ENCODE data around the gene ENTPD7.
"Not testable (repeated sequence)": the region's sequence is repeated elsewhere in the genome, so short reads cannot be mapped to it uniquely, and the experiment has no call there.

The ENTPD7 gene

DNA sequence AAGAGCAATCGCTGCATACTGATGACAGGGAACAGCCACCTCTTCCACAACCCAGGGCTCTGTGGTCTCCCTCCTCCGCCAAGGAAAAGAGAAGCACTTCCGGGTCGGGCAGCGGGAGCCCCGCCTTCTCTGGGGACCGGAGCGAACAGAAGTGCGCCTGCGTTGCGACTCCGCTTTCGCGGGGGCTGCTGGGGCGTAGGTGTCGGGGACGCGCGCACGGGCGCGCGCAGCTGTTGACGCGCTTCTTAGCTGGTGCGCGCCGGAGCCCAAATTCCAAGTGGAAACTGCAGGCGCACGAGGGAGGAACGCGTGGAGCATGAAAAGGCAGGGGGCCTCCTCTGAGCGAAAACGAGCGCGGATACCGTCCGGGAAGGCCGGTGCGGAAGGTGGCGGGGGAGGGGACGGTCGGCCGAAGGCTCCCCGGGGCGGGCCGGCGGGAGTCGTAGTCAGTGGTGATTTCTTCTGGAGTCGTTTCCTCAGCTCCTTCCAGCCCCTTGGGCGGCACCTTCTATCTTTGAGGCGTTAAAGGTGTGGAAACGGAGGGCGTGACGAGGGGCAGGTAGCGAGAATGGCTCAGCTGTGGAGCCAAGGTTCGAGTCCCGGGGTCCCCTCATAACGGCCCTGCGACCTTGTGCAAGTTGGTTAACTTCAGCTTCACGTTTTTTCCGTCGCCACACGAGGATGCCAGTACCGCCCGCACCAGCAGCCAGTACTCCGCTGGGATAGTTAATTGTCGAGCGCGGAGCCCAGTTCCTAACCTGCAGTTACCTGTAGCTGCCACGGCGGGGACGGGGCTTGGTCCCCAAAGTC, 72.9 kb downstream of the ENTPD7 start, which contains the start of the genes COX15 and CUTC:
COX15 (minus strand) TSS at position 95 of the 810 bp plus-strand sequence; CDS start at position 17, 78 bp downstream.
CUTC (plus strand) TSS at position 202 of the 810 bp plus-strand sequence; CDS start at position 317, 115 bp downstream.
- H3K4me3 ChIP-seq (ENCODE audit: low read depth, low read length): peak within 1 kb of the TSS; percentile 97
- 0 out of 2 replicates have a peak, but pooled peaks have one; percentile 10 for TF ChIP-seq CTCF (IDR thresholded peaks at IDR 0.05; ENCODE audit: low read depth, low read length)

- no peak for TF ChIP-seq CTCF (IDR thresholded peaks at IDR 0.05; ENCODE audit: low read depth, low read length)
- H3K4me3 ChIP-seq (ENCODE audit: low read depth, low read length): peak overlapping the region; percentile 20
These were observed 74.1 kb downstream of the ENTPD7 start for GRCh38 chr10:99733366-99733765.

DNA sequence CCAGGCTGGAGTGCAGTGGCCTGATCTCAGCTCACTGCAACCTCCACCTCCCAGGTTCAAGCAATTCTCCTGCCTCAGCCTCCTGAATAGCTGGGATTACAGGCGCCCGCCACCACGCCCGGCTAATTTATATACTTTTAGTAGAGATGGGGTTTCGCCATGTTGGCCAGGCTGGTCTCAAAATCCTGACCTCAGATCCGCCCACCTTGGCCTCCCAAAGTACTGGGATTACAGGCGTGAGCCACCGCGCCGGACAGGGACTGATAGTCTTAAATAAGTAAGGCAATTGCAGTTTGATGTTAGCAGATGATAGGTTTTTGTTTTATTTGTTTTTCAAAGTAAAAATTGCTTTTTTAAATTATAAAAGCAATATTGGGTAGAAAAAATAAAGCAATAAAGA, 74.8 kb downstream of the ENTPD7 start:
- H3K4me3 ChIP-seq (ENCODE audit: low read depth, low read length): not testable (repeated sequence)

GRCh38 chr10:99740260-99740659, 81.0 kb downstream of the ENTPD7 start:
- no peak for TF ChIP-seq CTCF (IDR thresholded peaks at IDR 0.05; ENCODE audit: low read depth, low read length)
- H3K4me3 ChIP-seq (ENCODE audit: low read depth, low read length): no peak overlapping the region

DNA sequence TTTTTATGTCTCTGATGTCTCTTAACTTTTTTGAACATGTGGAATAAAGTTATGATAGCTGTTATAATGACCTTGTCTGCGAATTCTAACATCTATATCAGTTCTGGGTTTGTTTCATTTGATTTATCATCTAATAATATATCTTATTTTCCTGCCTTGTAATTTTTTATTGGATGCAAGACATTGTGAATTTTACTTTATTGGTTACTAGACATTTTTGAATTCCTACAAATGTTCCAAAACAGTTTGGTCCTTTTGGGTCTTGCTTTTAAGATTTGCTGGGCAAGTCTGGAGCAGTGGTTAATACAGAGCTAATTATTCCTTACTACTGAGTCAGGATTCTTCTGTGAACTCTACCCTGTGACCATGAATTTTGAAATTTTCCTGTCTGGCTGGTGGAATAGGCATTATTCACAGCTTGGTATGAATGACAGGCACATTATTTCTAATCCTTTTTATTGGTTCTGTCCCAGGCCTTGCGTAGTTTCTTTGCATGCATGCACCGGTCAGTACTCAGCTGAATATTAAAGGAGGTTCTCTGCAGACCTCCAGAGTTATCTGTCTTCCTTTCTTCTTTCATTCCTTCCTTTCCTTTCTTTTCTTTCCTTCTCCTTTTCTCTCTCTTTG, 81.7 kb downstream of the ENTPD7 start:
- no peak for TF ChIP-seq CTCF (IDR thresholded peaks at IDR 0.05; ENCODE audit: low read depth, low read length)
- no peak overlapping the region for H3K4me3 ChIP-seq (ENCODE audit: low read depth, low read length)

GRCh38 chr10:99742254-99742653, 82.9 kb downstream of the ENTPD7 start:
- H3K4me3 ChIP-seq (ENCODE audit: low read depth, low read length): no peak overlapping the region
- no peak for TF ChIP-seq CTCF (IDR thresholded peaks at IDR 0.05; ENCODE audit: low read depth, low read length)

- TF ChIP-seq CTCF (IDR thresholded peaks at IDR 0.05; ENCODE audit: low read depth, low read length): no peak
- H3K4me3 ChIP-seq (ENCODE audit: low read depth, low read length): no peak overlapping the region
These were observed 83.4 kb downstream of the ENTPD7 start for GRCh38 chr10:99742701-99743100.
